ENCODE measurements around the gene CPLANE1.
"Not testable (repeated sequence)": the region's sequence is repeated elsewhere in the genome, so short reads cannot be mapped to it uniquely, and the experiment has no call there.

Gene CPLANE1

GRCh38 chr5:37247496-37247895 is 1.7 kb downstream of the CPLANE1 start:
- Histone ChIP-seq H2BK120ac (ENCODE audit: low read depth, low read length) (no peak overlapping the region), H3K56ac (ENCODE audit: low read length) (no peak overlapping the region), H3K4me2 (ENCODE audit: low read length) (no peak overlapping the region), H3K4me3 (ENCODE audit: low read length) (no peak overlapping the region), H4K8ac (ENCODE audit: low read depth, low read length) (no peak overlapping the region), H2BK15ac (replicated peaks; ENCODE audit: low read depth) (no peak overlapping the region), H4K5ac (ENCODE audit: low read length) (no peak overlapping the region), H3K23ac (ENCODE audit: low read length) (no peak overlapping the region), H3K79me1 (ENCODE audit: low read length) (no peaks in the 10 kb centered on the region), H3K9ac (ENCODE audit: low read length) (no peak overlapping the region), H3K18ac (ENCODE audit: low read length) (no peak overlapping the region), H3K27me3 (ENCODE audit: insufficient read depth, low read length, poor library complexity) (no peaks in the 10 kb centered on the region), H3K4me1 (ENCODE audit: control insufficient read depth, low read depth, low read length) (peaks cover 3% of the 10 kb centered on the region), H2BK5ac (ENCODE audit: low read length) (no peak overlapping the region), H3K27ac (ENCODE audit: low read depth, low read length) (no peak overlapping the region), H2AK5ac (ENCODE audit: low read length) (no peak overlapping the region), H3K79me2 (ENCODE audit: control insufficient read depth, insufficient read depth, low read length) (no peaks in the 10 kb centered on the region), H3K36me3 (ENCODE audit: control insufficient read depth, insufficient read depth, low read length) (no peaks in the 10 kb centered on the region), H3K4ac (ENCODE audit: low read depth, low read length) (no peak overlapping the region)
- WGBS (ENCODE audit: extremely low coverage, insufficient coverage, low lambda C conversion rate) = no CpG with 5 or more reads among the region's 4 CpGs
- no peak for DNase-seq

GRCh38 chr5:37247036-37247435 is 2.1 kb downstream of the CPLANE1 start:
- Histone ChIP-seq H3K4me3 (ENCODE audit: low read length) (no peak overlapping the region), H3K79me2 (ENCODE audit: control insufficient read depth, insufficient read depth, low read length) (no peaks in the 10 kb centered on the region)

GRCh38 chr5:37234288-37234687 is 14.9 kb downstream of the CPLANE1 start:
- no peak for DNase-seq
- Histone ChIP-seq H3K4ac (ENCODE audit: low read depth, low read length) (no peak overlapping the region), H2BK5ac (ENCODE audit: low read length) (no peak overlapping the region), H4K5ac (ENCODE audit: low read length) (no peak overlapping the region), H3K79me1 (ENCODE audit: low read length) (no peaks in the 10 kb centered on the region), H3K56ac (ENCODE audit: low read length) (no peak overlapping the region), H2BK120ac (ENCODE audit: low read depth, low read length) (no peak overlapping the region), H3K9ac (ENCODE audit: low read length) (no peak overlapping the region), H3K27ac (ENCODE audit: low read depth, low read length) (no peak overlapping the region), H3K79me2 (ENCODE audit: control insufficient read depth, insufficient read depth, low read length) (no peaks in the 10 kb centered on the region), H2AK5ac (ENCODE audit: low read length) (no peak overlapping the region), H3K4me1 (ENCODE audit: control insufficient read depth, low read depth, low read length) (no peaks in the 10 kb centered on the region), H3K18ac (ENCODE audit: low read length) (no peak overlapping the region), H3K23ac (ENCODE audit: low read length) (no peak overlapping the region), H2BK15ac (replicated peaks; ENCODE audit: low read depth) (no peak overlapping the region), H3K4me3 (ENCODE audit: low read length) (no peak overlapping the region), H3K27me3 (ENCODE audit: insufficient read depth, low read length, poor library complexity) (no peaks in the 10 kb centered on the region), H3K36me3 (ENCODE audit: control insufficient read depth, insufficient read depth, low read length) (no peaks in the 10 kb centered on the region), H3K4me2 (ENCODE audit: low read length) (no peak overlapping the region), H4K8ac (ENCODE audit: low read depth, low read length) (no peak overlapping the region)
- WGBS (ENCODE audit: extremely low coverage, insufficient coverage, low lambda C conversion rate) = no CpG with 5 or more reads among the region's 2 CpGs

More at GRCh38 chr5:37247036-37247435, 2.1 kb downstream of the CPLANE1 start:
- no peak overlapping the region for H2AK5ac ChIP-seq (ENCODE audit: low read length)
- no peak for DNase-seq
- H3K79me1 ChIP-seq (ENCODE audit: low read length) = no peaks in the 10 kb centered on the region
- H3K4me2 ChIP-seq (ENCODE audit: low read length) = no peak overlapping the region
- no peak overlapping the region for H3K56ac ChIP-seq (ENCODE audit: low read length)
- H2BK5ac ChIP-seq (ENCODE audit: low read length) = no peak overlapping the region
- no peak overlapping the region for H3K23ac ChIP-seq (ENCODE audit: low read length)
- no peak overlapping the region for H2BK120ac ChIP-seq (ENCODE audit: low read depth, low read length)
- no peak overlapping the region for H4K8ac ChIP-seq (ENCODE audit: low read depth, low read length)
- no CpG with 5 or more reads among the region's 1 CpG for WGBS (ENCODE audit: extremely low coverage, insufficient coverage, low lambda C conversion rate)
- H3K36me3 ChIP-seq (ENCODE audit: control insufficient read depth, insufficient read depth, low read length) = no peaks in the 10 kb centered on the region
- H3K4ac ChIP-seq (ENCODE audit: low read depth, low read length) = no peak overlapping the region
- H3K9ac ChIP-seq (ENCODE audit: low read length) = no peak overlapping the region
- H3K27ac ChIP-seq (ENCODE audit: low read depth, low read length) = no peak overlapping the region
- no peak overlapping the region for H4K5ac ChIP-seq (ENCODE audit: low read length)
- no peak overlapping the region for H2BK15ac ChIP-seq (replicated peaks; ENCODE audit: low read depth)
- peaks cover 3% of the 10 kb centered on the region for H3K4me1 ChIP-seq (ENCODE audit: control insufficient read depth, low read depth, low read length)
- no peak overlapping the region for H3K18ac ChIP-seq (ENCODE audit: low read length)
- no peaks in the 10 kb centered on the region for H3K27me3 ChIP-seq (ENCODE audit: insufficient read depth, low read length, poor library complexity)

- H3K27me3 ChIP-seq (ENCODE audit: insufficient read depth, low read length, poor library complexity) = no peaks in the 10 kb centered on the region
- H3K56ac ChIP-seq (ENCODE audit: low read length) = no peak overlapping the region
- no peaks in the 10 kb centered on the region for H3K36me3 ChIP-seq (ENCODE audit: control insufficient read depth, insufficient read depth, low read length)
- no peak overlapping the region for H3K27ac ChIP-seq (ENCODE audit: low read depth, low read length)
- no peak overlapping the region for H3K4ac ChIP-seq (ENCODE audit: low read depth, low read length)
- H4K5ac ChIP-seq (ENCODE audit: low read length) = no peak overlapping the region
- no peak overlapping the region for H2BK120ac ChIP-seq (ENCODE audit: low read depth, low read length)
- no peaks in the 10 kb centered on the region for H3K79me2 ChIP-seq (ENCODE audit: control insufficient read depth, insufficient read depth, low read length)
- no peak overlapping the region for H2BK15ac ChIP-seq (replicated peaks; ENCODE audit: low read depth)
- H3K23ac ChIP-seq (ENCODE audit: low read length) = no peak overlapping the region
- DNase-seq = no peak
- no peak overlapping the region for H3K9ac ChIP-seq (ENCODE audit: low read length)
- no peak overlapping the region for H3K4me2 ChIP-seq (ENCODE audit: low read length)
- H2AK5ac ChIP-seq (ENCODE audit: low read length) = no peak overlapping the region
- no peak overlapping the region for H4K8ac ChIP-seq (ENCODE audit: low read depth, low read length)
- H3K4me1 ChIP-seq (ENCODE audit: control insufficient read depth, low read depth, low read length) = no peaks in the 10 kb centered on the region
- no peak overlapping the region for H3K18ac ChIP-seq (ENCODE audit: low read length)
- no peak overlapping the region for H3K4me3 ChIP-seq (ENCODE audit: low read length)
- H2BK5ac ChIP-seq (ENCODE audit: low read length) = no peak overlapping the region
- H3K79me1 ChIP-seq (ENCODE audit: low read length) = no peaks in the 10 kb centered on the region
Observed at GRCh38 chr5:37226377-37226776, 22.8 kb downstream of the CPLANE1 start.

GRCh38 chr5:37222181-37222580 is 27.0 kb downstream of the CPLANE1 start:
- no peaks in the 10 kb centered on the region for H3K36me3 ChIP-seq (ENCODE audit: control insufficient read depth, insufficient read depth, low read length)
- peak; percentile 4 for DNase-seq
- H3K9ac ChIP-seq (ENCODE audit: low read length) = no peak overlapping the region
- no peak overlapping the region for H2BK120ac ChIP-seq (ENCODE audit: low read depth, low read length)
- H3K4ac ChIP-seq (ENCODE audit: low read depth, low read length) = no peak overlapping the region
- H3K27me3 ChIP-seq (ENCODE audit: insufficient read depth, low read length, poor library complexity) = no peaks in the 10 kb centered on the region
- H4K8ac ChIP-seq (ENCODE audit: low read depth, low read length) = no peak overlapping the region
- no peak overlapping the region for H3K27ac ChIP-seq (ENCODE audit: low read depth, low read length)
- H3K79me2 ChIP-seq (ENCODE audit: control insufficient read depth, insufficient read depth, low read length) = no peaks in the 10 kb centered on the region
- H4K5ac ChIP-seq (ENCODE audit: low read length) = no peak overlapping the region
- no peak overlapping the region for H3K4me3 ChIP-seq (ENCODE audit: low read length)
- no peak overlapping the region for H3K23ac ChIP-seq (ENCODE audit: low read length)
- H3K18ac ChIP-seq (ENCODE audit: low read length) = no peak overlapping the region
- no peak overlapping the region for H2BK15ac ChIP-seq (replicated peaks; ENCODE audit: low read depth)
- no peaks in the 10 kb centered on the region for H3K4me1 ChIP-seq (ENCODE audit: control insufficient read depth, low read depth, low read length)
- no peak overlapping the region for H2AK5ac ChIP-seq (ENCODE audit: low read length)
- no peak overlapping the region for H3K4me2 ChIP-seq (ENCODE audit: low read length)
- no peaks in the 10 kb centered on the region for H3K79me1 ChIP-seq (ENCODE audit: low read length)
- H2BK5ac ChIP-seq (ENCODE audit: low read length) = no peak overlapping the region
- no peak overlapping the region for H3K56ac ChIP-seq (ENCODE audit: low read length)

GRCh38 chr5:37220426-37220825 is 28.8 kb downstream of the CPLANE1 start:
- H4K5ac ChIP-seq (ENCODE audit: low read length); DNase-seq; H3K9ac ChIP-seq (ENCODE audit: low read length); H3K23ac ChIP-seq (ENCODE audit: low read length); H3K18ac ChIP-seq (ENCODE audit: low read length); H3K79me2 ChIP-seq (ENCODE audit: control insufficient read depth, insufficient read depth, low read length); H2AK5ac ChIP-seq (ENCODE audit: low read length); H3K27me3 ChIP-seq (ENCODE audit: insufficient read depth, low read length, poor library complexity); H3K79me1 ChIP-seq (ENCODE audit: low read length); H3K56ac ChIP-seq (ENCODE audit: low read length); H3K27ac ChIP-seq (ENCODE audit: low read depth, low read length); H3K4me2 ChIP-seq (ENCODE audit: low read length); H3K4me1 ChIP-seq (ENCODE audit: control insufficient read depth, low read depth, low read length); H4K8ac ChIP-seq (ENCODE audit: low read depth, low read length); H3K4me3 ChIP-seq (ENCODE audit: low read length); H2BK120ac ChIP-seq (ENCODE audit: low read depth, low read length); H3K36me3 ChIP-seq (ENCODE audit: control insufficient read depth, insufficient read depth, low read length); H3K4ac ChIP-seq (ENCODE audit: low read depth, low read length); H2BK15ac ChIP-seq (replicated peaks; ENCODE audit: low read depth); H2BK5ac ChIP-seq (ENCODE audit: low read length): not testable (repeated sequence)
- no CpG with 5 or more reads among the region's 6 CpGs for WGBS (ENCODE audit: extremely low coverage, insufficient coverage, low lambda C conversion rate)
